K562 (cell line): ENCODE data around the gene ESR2. TPM values are rescaled to one million over a fixed set of nuclear protein-coding genes. Genes with fewer than 3 reads are reported as not detected.

Experiments
- ATAC-seq: fragments of 200-7000 bp; cut with Tn5 transposase; 3 replicates; pipeline ENCODE4 v1.9.1; 2020; ENCODE audit warnings: moderate library complexity
- BruUV-seq: library from RNA; stranded (reverse); fragments of 400-500 nt; replicated peaks from 2 replicates; lab custom pipeline; 2021; lab: Mats Ljungman, UMichigan
- CTCF ChIA-PET: fragments of 300-600 bp; formaldehyde crosslinking; extraction: SDS; loops from one replicate; lab custom pipeline; 2021; ENCODE audit warnings: low intra/inter-chr PET ratio; lab: Yijun Ruan, JAX
- POLR2A ChIA-PET: fragments of 300-600, 350-650 bp; sonication (Branson Sonifier 250); formaldehyde crosslinking; extraction: SDS; loops from one replicate; lab custom pipeline; 2021; ENCODE audit warnings: antibody characterized with exemption, inconsistent platforms; lab: Yijun Ruan, JAX
- DNase-seq, 4 experiments: peaks; one replicate each; pipeline versions ENCODE4 v3.0.0 to v3.0.0-alpha.2; 2011 to 2018; ENCODE audit warnings: low spot score in 3 of 4, mixed read lengths in 3 of 4; ENCODE audit errors: extremely low read depth in 1 of 4
- FAIRE-seq: peaks from 2 replicates; lab custom pipeline; 2011; peaks lifted over from hg19 to GRCh38; lab: Jason Lieb, UNC
- H2AFZ ChIP-seq: 2 replicates; pipeline ENCODE4 v1.6.0; 2011; ENCODE audit warnings: low read depth, low read length, control low read depth, inconsistent platforms
- H3K27ac ChIP-seq: fragments of 200-600 bp; 3 replicates; pipeline ENCODE4 v1.8.0; 2011; ENCODE audit warnings: low read depth, mild to moderate bottlenecking, control low read depth, inconsistent platforms, low read length, moderate library complexity, mixed read lengths; ENCODE audit errors: extremely low read depth
- H3K27me3 ChIP-seq, 2 experiments: fragments of 300-600 bp in 1 of 2; 2 replicates in 1 of 2; 3 replicates in 1 of 2; pipeline versions ENCODE4 v1.6.0 to v1.8.0; 2011; ENCODE audit warnings: inconsistent platforms in 2 of 2, low read length in 2 of 2, mild to moderate bottlenecking in 1 of 2, mixed read lengths in 1 of 2, moderate library complexity in 1 of 2; ENCODE audit not compliant: control insufficient read depth in 2 of 2, insufficient read depth in 2 of 2
- H3K36me3 ChIP-seq: fragments of 300-600 bp; 3 replicates; pipeline ENCODE4 v1.8.0; 2011; ENCODE audit warnings: mild to moderate bottlenecking, low read length, inconsistent platforms; ENCODE audit not compliant: control insufficient read depth, insufficient read depth
- H3K4me1 ChIP-seq, 2 experiments: fragments of 200-600 bp in 1 of 2; replicated peaks in 1 of 2; 2 replicates in 1 of 2; 3 replicates in 1 of 2; pipeline versions ENCODE4 v1.5.1 to v1.8.0; 2011; ENCODE audit warnings: inconsistent platforms in 2 of 2, low read length in 2 of 2, mild to moderate bottlenecking in 1 of 2, mixed read lengths in 1 of 2, moderate library complexity in 1 of 2; ENCODE audit not compliant: control insufficient read depth in 2 of 2, insufficient read depth in 2 of 2
- H3K4me2 ChIP-seq: 2 replicates; pipeline ENCODE4 v1.6.1; 2011; ENCODE audit warnings: low read length, control low read depth, inconsistent platforms, mixed read lengths; ENCODE audit not compliant: insufficient read depth
- H3K4me3 ChIP-seq: fragments of 200-600 bp; sonication (generic), shearing (Covaris generic); 2 replicates; pipeline ENCODE4 v1.5.1; 2016; ENCODE audit warnings: control low read depth, inconsistent platforms
- H3K79me2 ChIP-seq: fragments of 200-600 bp; 3 replicates; pipeline ENCODE4 v1.8.0; 2011; ENCODE audit warnings: low read length, inconsistent platforms; ENCODE audit not compliant: control insufficient read depth, insufficient read depth
- H3K9ac ChIP-seq, 2 experiments: 2 replicates each; pipeline versions ENCODE4 v1.6.0 to v1.6.1; 2011; ENCODE audit warnings: low read depth in 2 of 2, low read length in 2 of 2, control low read depth in 1 of 2, inconsistent platforms in 1 of 2, mild to moderate bottlenecking in 1 of 2, mixed read lengths in 1 of 2; ENCODE audit not compliant: insufficient read depth in 1 of 2
- H3K9me1 ChIP-seq: one replicate; pipeline ENCODE4 v1.6.0; 2011; ENCODE audit warnings: inconsistent platforms, mild to moderate bottlenecking, low read length, moderate library complexity; ENCODE audit not compliant: control insufficient read depth, insufficient read depth
- H3K9me3 ChIP-seq: replicated peaks from 2 replicates; pipeline ENCODE4 v1.5.1; 2011; ENCODE audit warnings: low read depth, low read length, inconsistent platforms; ENCODE audit not compliant: control insufficient read depth, insufficient read depth
- H4K20me1 ChIP-seq: replicated peaks from 2 replicates; pipeline ENCODE4 v1.6.1; 2011; ENCODE audit warnings: low read length, inconsistent platforms, mixed read lengths; ENCODE audit not compliant: control insufficient read depth, insufficient read depth
- CBX8 ChIP-seq: fragments of 200-600 bp; sonication (generic); IDR thresholded peaks from 2 replicates; pipeline ENCODE4 v1.6.1; 2012; ENCODE audit warnings: borderline replicate concordance, mixed run types, low read depth, mild to moderate bottlenecking, moderate library complexity, mixed read lengths, low read length, control low read depth, inconsistent platforms; ENCODE audit not compliant: poor library complexity, severe bottlenecking; ENCODE audit errors: extremely low read depth
- CEBPB ChIP-seq: fragments of 450-650 bp; IDR thresholded peaks from 2 replicates; pipeline ENCODE4 v1.6.1; 2016; ENCODE audit warnings: missing genetic modification characterization, missing compliant biosample characterization
- EP300 ChIP-seq: IDR thresholded peaks from 2 replicates; pipeline ENCODE4 v1.6.1; 2012; ENCODE audit warnings: low read length, improper control_type of control experiment
- PYGO2 ChIP-seq: fragments of 450-650 bp; IDR thresholded peaks from 2 replicates; pipeline ENCODE4 v1.6.1; 2016; ENCODE audit warnings: mild to moderate bottlenecking, missing genetic modification characterization, moderate library complexity, missing compliant biosample characterization
- SNRNP70 ChIP-seq: fragments of 200-400 bp; formaldehyde crosslinking; optimal IDR thresholded peaks from 2 replicates; pipeline ENCODE3; 2017; ENCODE audit warnings: low read depth, low read length
- TBP ChIP-seq: optimal IDR thresholded peaks from 2 replicates; pipeline ENCODE3; 2011; ENCODE audit warnings: low read depth, low read length, improper control_type of control experiment
- ZBED1 ChIP-seq: IDR thresholded peaks from 2 replicates; pipeline ENCODE4 v1.6.1; 2014
- ZBTB1 ChIP-seq: sonication (generic); formaldehyde crosslinking; IDR thresholded peaks from 2 replicates; pipeline ENCODE4 v1.8.1; 2023; ENCODE audit warnings: missing genetic modification reagents, low read depth, mild to moderate bottlenecking, borderline replicate concordance
- ZFP36 ChIP-seq: fragments of 150-350 bp; IDR thresholded peaks from 2 replicates; pipeline ENCODE4 v1.6.1; 2018; ENCODE audit warnings: low read length, low read depth; ENCODE audit not compliant: partially characterized antibody
- ZNF584 ChIP-seq: fragments of 200-800 bp; sonication (Bioruptor generic); IDR thresholded peaks from 2 replicates; pipeline ENCODE4 v1.6.1; 2016; ENCODE audit warnings: low read depth, mild to moderate bottlenecking, missing genetic modification characterization, missing compliant biosample characterization
- ZNF589 ChIP-seq: fragments of 200-800 bp; sonication (Bioruptor generic); IDR thresholded peaks from 2 replicates; pipeline ENCODE4 v1.6.1; 2016; ENCODE audit warnings: low read depth, missing genetic modification characterization, missing compliant biosample characterization
- WGBS: fragments of 100-300 bp; shearing (Covaris generic); methylation state at CpG from one replicate; pipeline ENCODE4 v1.1.6; 2016; ENCODE audit warnings: low coverage, mixed read lengths; ENCODE audit not compliant: insufficient coverage; ENCODE audit errors: missing lambda C conversion rate; 5-methylcytosine and 5-hydroxymethylcytosine counted together
- in situ Hi-C: fragments of 300-500 bp; cut with MboI; formaldehyde crosslinking; loops from 4 replicates; pipeline ENCODE4 v1.15.0; 2018; ENCODE audit warnings: inconsistent platforms, mixed read lengths
- intact Hi-C: fragments of 100-400 bp; cut with micrococcal nuclease; formaldehyde crosslinking; loops from 2 replicates; pipeline ENCODE4 v1.14.2; 2022
- polyA plus RNA-seq, 8 experiments: library from polyadenylated mRNA; depleted of rRNA in 4 of 8; stranded (reverse) in 5 of 8; unstranded in 3 of 8; fragments of >200 nt; fragmentation: Nextera tagmentation in 2 of 8; fragmentation: Illumina TruSeq in 1 of 8; extraction: Ambion mirVana in 2 of 8; extraction: Trizol in 1 of 8; gene quantifications; 2 replicates each; pipeline versions ENCODE4 v1.2.1 to v1.2.3, GENCODE V29; 2011 to 2014; ENCODE audit warnings: inconsistent platforms in 1 of 8, missing spikeins in 1 of 8
- total RNA-seq, 7 experiments: library from RNA; depleted of rRNA in 6 of 7; stranded (reverse); fragments of >200 nt in 6 of 7; fragmentation: Illumina TruSeq in 2 of 7; extraction: Trizol in 2 of 7; gene quantifications; 2 replicates each; pipeline versions ENCODE4 v1.2.1 to v1.2.3, GENCODE V29; 2011 to 2021; ENCODE audit warnings: low replicate concordance in 1 of 7
- TF ChIP-seq, protein P1 (sequence below): fragments of 450-650 bp; IDR thresholded peaks from 2 replicates; pipeline ENCODE4 v1.6.1; 2017; ENCODE audit warnings: antibody characterized with exemption, mild to moderate bottlenecking

The ESR2 gene
- total and polyA plus RNA-seq, 9 of the 15 experiments (the other 6 are each of a cell fraction or from before 2014, with no cell fraction given): 0.07 to 3.8 (median 2.0) TPM

DNA sequence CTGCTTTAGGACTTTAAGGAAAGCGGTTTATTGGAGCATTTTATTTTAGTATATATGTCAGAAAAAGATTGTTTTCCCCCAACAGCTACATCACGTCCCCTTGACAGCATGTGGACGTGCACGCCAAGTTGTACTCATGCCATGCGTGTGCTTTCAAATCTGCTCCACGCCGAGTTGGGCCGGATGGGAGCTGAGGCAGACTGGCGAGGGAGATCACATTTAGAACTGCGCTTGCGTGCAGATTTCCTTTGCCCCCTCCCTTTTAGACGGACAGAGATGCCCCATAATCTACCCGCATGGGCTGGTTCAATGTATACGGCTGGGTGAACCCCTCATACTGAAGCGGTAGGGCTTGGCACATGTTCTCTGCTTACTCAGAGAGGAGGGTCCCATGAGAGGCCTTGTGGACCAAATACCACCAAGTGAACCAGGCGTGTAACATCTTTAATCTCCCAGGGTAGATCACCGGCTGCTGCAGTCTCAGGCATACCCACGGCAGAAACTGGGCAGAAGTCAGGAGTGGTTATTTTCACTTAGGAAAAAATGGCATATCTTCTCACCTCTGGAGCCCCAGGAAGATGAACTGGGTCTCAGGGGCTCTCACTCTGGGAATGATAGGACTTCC is 92.1 kb downstream of the ESR2 start:
- Histone ChIP-seq H3K27ac (no peak overlapping the region), H3K79me2 (no peaks in the 10 kb centered on the region), H3K9me3 (no peaks in the 10 kb centered on the region), H3K27me3 (no peaks in the 10 kb centered on the region), H3K4me3 (no peak overlapping the region), H3K36me3 (no peaks in the 10 kb centered on the region), H3K9ac (no peak overlapping the region), H2AFZ (no peak overlapping the region), H3K4me2 (no peak overlapping the region), H3K4me1 (peaks cover 0 to under 1% of the 10 kb centered on the region in 2 experiments; a peak in 2 of 5 replicates), H3K9me1 (no peaks in the 10 kb centered on the region), H4K20me1 (no peaks in the 10 kb centered on the region)
- ATAC-seq (no peak), DNase-seq (no peak), FAIRE-seq (no peak)
- no peak for TF ChIP-seq TBP
- no peak for TF ChIP-seq ZFP36
- TF ChIP-seq CEBPB (tag): no peak
- no peak for TF ChIP-seq EP300
- no TSS peak for BruUV-seq
- WGBS: 78% methylated on average over 13 of the region's 18 CpGs
- in situ Hi-C loops: no loop called here
- ChIA-PET POLR2A (interaction anchor here (0.7 kb wide), 1 partner anchor 1207 kb away, joined by 3 read pairs; no protein-coding TSS in a partner anchor), CTCF (no interaction called here)
- intact Hi-C loops: no loop called here

- no peaks in the 10 kb centered on the region for H3K9me1 ChIP-seq
- no peak overlapping the region for H2AFZ ChIP-seq
- H3K4me1 ChIP-seq: peaks cover under 1 to 5% of the 10 kb centered on the region in 2 experiments; a peak in 2 of 5 replicates
- no peak overlapping the region for H3K4me3 ChIP-seq
- H3K9ac ChIP-seq: no peak overlapping the region
- in situ Hi-C loops (no loop called here), intact Hi-C loops (no loop called here)
- CTCF ChIA-PET: no interaction called here
- H3K27me3 ChIP-seq: no peaks in the 10 kb centered on the region
- WGBS: 42% methylated on average over 4 of the region's 7 CpGs
- POLR2A ChIA-PET: interaction anchor here (0.9 to 1.1 kb wide), 3 partner anchors 16 to 78 kb away, joined by 3 read pairs; no protein-coding TSS in a partner anchor
- no peaks in the 10 kb centered on the region for H3K79me2 ChIP-seq
- no peak overlapping the region for H3K27ac ChIP-seq
- no peak overlapping the region for H3K4me2 ChIP-seq
- no peaks in the 10 kb centered on the region for H3K9me3 ChIP-seq
- FAIRE-seq: no peak
- no TSS peak for BruUV-seq
- ATAC-seq: no peak
- DNase-seq: no peak
- H3K36me3 ChIP-seq: no peaks in the 10 kb centered on the region
- no peaks in the 10 kb centered on the region for H4K20me1 ChIP-seq
- no peak for TF ChIP-seq SNRNP70
- no peak for TF ChIP-seq ZBTB1 (CRISPR knock-in tag)
- TF ChIP-seq ZNF584 (CRISPR knock-in tag): no peak
- TF ChIP-seq ZBED1: no peak
- TF ChIP-seq ZNF589 (CRISPR knock-in tag): no peak
- TF ChIP-seq PYGO2: no peak
- TF ChIP-seq CBX8: no peak
- TF ChIP-seq, protein P1, sequence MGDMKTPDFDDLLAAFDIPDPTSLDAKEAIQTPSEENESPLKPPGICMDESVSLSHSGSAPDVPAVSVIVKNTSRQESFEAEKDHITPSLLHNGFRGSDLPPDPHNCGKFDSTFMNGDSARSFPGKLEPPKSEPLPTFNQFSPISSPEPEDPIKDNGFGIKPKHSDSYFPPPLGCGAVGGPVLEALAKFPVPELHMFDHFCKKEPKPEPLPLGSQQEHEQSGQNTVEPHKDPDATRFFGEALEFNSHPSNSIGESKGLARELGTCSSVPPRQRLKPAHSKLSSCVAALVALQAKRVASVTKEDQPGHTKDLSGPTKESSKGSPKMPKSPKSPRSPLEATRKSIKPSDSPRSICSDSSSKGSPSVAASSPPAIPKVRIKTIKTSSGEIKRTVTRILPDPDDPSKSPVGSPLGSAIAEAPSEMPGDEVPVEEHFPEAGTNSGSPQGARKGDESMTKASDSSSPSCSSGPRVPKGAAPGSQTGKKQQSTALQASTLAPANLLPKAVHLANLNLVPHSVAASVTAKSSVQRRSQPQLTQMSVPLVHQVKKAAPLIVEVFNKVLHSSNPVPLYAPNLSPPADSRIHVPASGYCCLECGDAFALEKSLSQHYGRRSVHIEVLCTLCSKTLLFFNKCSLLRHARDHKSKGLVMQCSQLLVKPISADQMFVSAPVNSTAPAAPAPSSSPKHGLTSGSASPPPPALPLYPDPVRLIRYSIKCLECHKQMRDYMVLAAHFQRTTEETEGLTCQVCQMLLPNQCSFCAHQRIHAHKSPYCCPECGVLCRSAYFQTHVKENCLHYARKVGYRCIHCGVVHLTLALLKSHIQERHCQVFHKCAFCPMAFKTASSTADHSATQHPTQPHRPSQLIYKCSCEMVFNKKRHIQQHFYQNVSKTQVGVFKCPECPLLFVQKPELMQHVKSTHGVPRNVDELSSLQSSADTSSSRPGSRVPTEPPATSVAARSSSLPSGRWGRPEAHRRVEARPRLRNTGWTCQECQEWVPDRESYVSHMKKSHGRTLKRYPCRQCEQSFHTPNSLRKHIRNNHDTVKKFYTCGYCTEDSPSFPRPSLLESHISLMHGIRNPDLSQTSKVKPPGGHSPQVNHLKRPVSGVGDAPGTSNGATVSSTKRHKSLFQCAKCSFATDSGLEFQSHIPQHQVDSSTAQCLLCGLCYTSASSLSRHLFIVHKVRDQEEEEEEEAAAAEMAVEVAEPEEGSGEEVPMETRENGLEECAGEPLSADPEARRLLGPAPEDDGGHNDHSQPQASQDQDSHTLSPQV: no peak
Observed at GRCh38 chr14:64201296-64201695, 92.9 kb downstream of the ESR2 start.
